Endodermal cell (in vitro differentiated cells): ENCODE measurements around the gene ACOX3. TPM values are rescaled to one million over a fixed set of nuclear protein-coding genes. Genes with fewer than 3 reads are reported as not detected.
A peak's percentile ranks its signal among the peaks of the same experiment; 100 is the strongest.

Source experiments
- DNase-seq: peaks from one replicate; pipeline ENCODE4 v3.0.0-alpha.2; 2017
- H3K27ac ChIP-seq: 2 replicates; pipeline ENCODE4 v1.5.1; 2013; ENCODE audit warnings: mild to moderate bottlenecking, low read depth, low read length, moderate library complexity
- H3K27me3 ChIP-seq: 2 replicates; pipeline ENCODE4 v1.6.1; 2013; ENCODE audit warnings: mild to moderate bottlenecking, low read length, moderate library complexity; ENCODE audit not compliant: insufficient read depth, control insufficient read depth, poor library complexity, severe bottlenecking
- H3K36me3 ChIP-seq: 2 replicates; pipeline ENCODE4 v1.7.0; 2013; ENCODE audit warnings: mild to moderate bottlenecking, low read length, moderate library complexity; ENCODE audit not compliant: control insufficient read depth, insufficient read depth
- H3K4me1 ChIP-seq: one replicate; pipeline ENCODE4 v1.7.0; 2013; ENCODE audit warnings: low read length; ENCODE audit not compliant: control insufficient read depth, insufficient read depth
- H3K4me3 ChIP-seq: 2 replicates; pipeline ENCODE4 v1.5.1; 2013; ENCODE audit warnings: mild to moderate bottlenecking, low read length, moderate library complexity
- H3K9ac ChIP-seq: 2 replicates; pipeline ENCODE4 v1.6.1; 2013; ENCODE audit warnings: mild to moderate bottlenecking, low read length, moderate library complexity; ENCODE audit not compliant: poor library complexity, severe bottlenecking; ENCODE audit errors: extremely low read depth
- H3K9me3 ChIP-seq: 2 replicates; pipeline ENCODE4 v1.6.1; 2013; ENCODE audit warnings: mild to moderate bottlenecking, low read length, moderate library complexity; ENCODE audit not compliant: control insufficient read depth
- H3K27ac Mint-ChIP-seq: 2 replicates; pipeline ENCODE4 v1.8.0; 2020; ENCODE audit warnings: mixed read lengths
- H3K27me3 Mint-ChIP-seq: 2 replicates; pipeline ENCODE4 v1.8.0; 2021; ENCODE audit warnings: mild to moderate bottlenecking, mixed read lengths; ENCODE audit not compliant: insufficient read depth
- H3K36me3 Mint-ChIP-seq: 2 replicates; pipeline ENCODE4 v1.8.0; 2020; ENCODE audit warnings: low read depth, mixed read lengths
- H3K4me1 Mint-ChIP-seq: 2 replicates; pipeline ENCODE4 v1.8.0; 2020; ENCODE audit warnings: mixed read lengths
- H3K4me3 Mint-ChIP-seq: 2 replicates; pipeline ENCODE4 v1.8.0; 2020; ENCODE audit warnings: mild to moderate bottlenecking, moderate library complexity, mixed read lengths
- H3K9me3 Mint-ChIP-seq: 2 replicates; pipeline ENCODE4 v1.8.0; 2020; ENCODE audit warnings: mild to moderate bottlenecking, mixed read lengths
- WGBS, 2 experiments: methylation state at CpG; one replicate each; pipeline versions ENCODE4 v1.1.5 to v1.1.7; 2013; ENCODE audit warnings: missing lambda C conversion rate in 2 of 2, mixed read lengths in 1 of 2; ENCODE audit not compliant: insufficient coverage in 1 of 2, insufficient read length in 1 of 2; 5-methylcytosine and 5-hydroxymethylcytosine counted together
- total RNA-seq, 2 donors: library from RNA; stranded (reverse); fragmentation: NEBNext Ultra II Directional in 1 of 2; extraction: Animal tissue kit (Norgen Biotek cat#: 25700) in 1 of 2; gene quantifications; 2 replicates in 1 of 2; 3 replicates in 1 of 2; pipeline ENCODE4 v1.2.1, GENCODE V29; 2021
- TF ChIP-seq, protein P1 (sequence below): fragments of 200-600 bp; sonication (generic); conservative IDR thresholded peaks from 2 replicates; pipeline ENCODE4 v1.5.0; 2021; ENCODE audit warnings: antibody characterized with exemption, mild to moderate bottlenecking

Gene ACOX3
- total RNA-seq, 2 donors from 2014 or later: 55.1 to 146 TPM

DNA sequence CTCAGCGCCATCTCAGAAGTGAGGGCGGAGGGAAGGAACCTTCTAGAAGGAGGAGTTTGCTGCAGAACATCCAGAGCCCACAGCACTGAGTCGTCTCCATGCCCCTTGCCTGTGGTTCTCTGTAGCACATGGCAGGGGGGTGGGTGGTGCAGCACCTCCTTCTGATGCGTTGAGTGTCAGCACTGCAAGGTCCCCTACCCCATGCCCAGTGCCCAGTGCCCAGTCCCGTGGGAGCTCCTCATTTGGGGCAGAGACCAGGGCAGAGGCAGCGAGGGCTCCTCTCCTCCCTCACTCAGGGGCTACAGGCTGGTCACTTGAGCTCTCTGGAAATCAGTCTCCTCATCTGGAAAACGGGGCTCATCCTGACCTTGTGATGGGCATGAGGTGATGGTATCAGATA, 92.9 kb downstream of the ACOX3 start:
- Mint-ChIP-seq H3K27ac (no peak overlapping the region), H3K4me3 (no peak overlapping the region), H3K4me1 (peaks cover 6% of the 10 kb centered on the region), H3K27me3 (peaks cover 7% of the 10 kb centered on the region), H3K36me3 (no peaks in the 10 kb centered on the region), H3K9me3 (no peaks in the 10 kb centered on the region)
- TF ChIP-seq, protein P1, sequence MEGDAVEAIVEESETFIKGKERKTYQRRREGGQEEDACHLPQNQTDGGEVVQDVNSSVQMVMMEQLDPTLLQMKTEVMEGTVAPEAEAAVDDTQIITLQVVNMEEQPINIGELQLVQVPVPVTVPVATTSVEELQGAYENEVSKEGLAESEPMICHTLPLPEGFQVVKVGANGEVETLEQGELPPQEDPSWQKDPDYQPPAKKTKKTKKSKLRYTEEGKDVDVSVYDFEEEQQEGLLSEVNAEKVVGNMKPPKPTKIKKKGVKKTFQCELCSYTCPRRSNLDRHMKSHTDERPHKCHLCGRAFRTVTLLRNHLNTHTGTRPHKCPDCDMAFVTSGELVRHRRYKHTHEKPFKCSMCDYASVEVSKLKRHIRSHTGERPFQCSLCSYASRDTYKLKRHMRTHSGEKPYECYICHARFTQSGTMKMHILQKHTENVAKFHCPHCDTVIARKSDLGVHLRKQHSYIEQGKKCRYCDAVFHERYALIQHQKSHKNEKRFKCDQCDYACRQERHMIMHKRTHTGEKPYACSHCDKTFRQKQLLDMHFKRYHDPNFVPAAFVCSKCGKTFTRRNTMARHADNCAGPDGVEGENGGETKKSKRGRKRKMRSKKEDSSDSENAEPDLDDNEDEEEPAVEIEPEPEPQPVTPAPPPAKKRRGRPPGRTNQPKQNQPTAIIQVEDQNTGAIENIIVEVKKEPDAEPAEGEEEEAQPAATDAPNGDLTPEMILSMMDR: no peak
- H3K27me3 ChIP-seq: no peaks in the 10 kb centered on the region
- H3K36me3 ChIP-seq: no peaks in the 10 kb centered on the region
- WGBS, 2 experiments: 90% methylated on average over 2 to 7 of the region's 7 CpGs
- H3K9ac ChIP-seq: no peak overlapping the region
- H3K9me3 ChIP-seq: no peaks in the 10 kb centered on the region
- H3K4me3 ChIP-seq: no peak overlapping the region
- no peaks in the 10 kb centered on the region for H3K4me1 ChIP-seq
- no peak overlapping the region for H3K27ac ChIP-seq
- DNase-seq: peak; percentile 20

DNA sequence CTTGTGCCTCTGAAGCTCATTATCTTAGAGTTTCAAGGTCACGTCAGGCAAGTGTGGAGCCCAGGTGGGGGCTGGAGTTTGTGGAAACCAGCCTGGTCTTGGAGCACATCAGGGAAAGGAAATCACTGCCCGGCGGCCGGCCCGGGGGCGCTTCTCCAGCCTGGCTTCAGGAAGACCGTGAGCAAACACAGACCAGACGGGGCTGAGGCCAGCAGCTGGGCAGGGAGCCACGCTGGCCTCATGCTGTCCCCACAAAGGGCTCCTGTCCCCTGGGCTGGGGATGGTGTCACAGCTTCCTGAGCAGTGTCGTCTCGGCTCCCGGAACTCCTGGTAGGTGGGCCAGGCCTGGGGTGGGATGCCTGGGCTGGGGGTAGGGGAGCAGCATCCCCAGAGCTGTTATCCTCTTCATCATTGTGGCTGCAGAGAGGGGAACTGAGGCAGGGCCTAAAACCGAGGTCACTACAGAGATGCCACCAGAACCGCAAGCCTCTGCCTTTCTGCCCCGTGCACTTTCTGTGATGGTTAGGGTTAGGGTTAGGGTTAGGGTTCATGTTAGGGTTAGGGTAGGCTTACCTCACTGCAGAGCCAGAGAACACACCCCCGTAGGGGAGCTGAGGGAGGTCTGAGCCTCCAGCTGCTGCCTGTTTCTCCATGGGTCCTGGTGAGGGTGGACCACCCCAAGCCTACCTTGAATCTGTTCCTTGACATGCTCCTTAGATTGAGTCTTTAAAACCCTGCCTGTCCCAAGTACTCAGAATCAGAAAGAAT, 93.5 kb downstream of the ACOX3 start:
- peak; percentile 26 for DNase-seq
- H3K4me3 Mint-ChIP-seq: no peak overlapping the region
- Histone ChIP-seq H3K27ac (no peak overlapping the region), H3K4me1 (no peaks in the 10 kb centered on the region), H3K9ac (no peak overlapping the region), H3K9me3 (no peaks in the 10 kb centered on the region), H3K27me3 (no peaks in the 10 kb centered on the region), H3K4me3 (no peak overlapping the region), H3K36me3 (no peaks in the 10 kb centered on the region)
- TF ChIP-seq, protein P1: no peak
- peaks cover 5% of the 10 kb centered on the region for H3K27me3 Mint-ChIP-seq
- H3K9me3 Mint-ChIP-seq: no peaks in the 10 kb centered on the region
- 88 to 93% methylated on average over 12 to 16 of the region's 16 CpGs for WGBS, 2 experiments
- H3K27ac Mint-ChIP-seq: no peak overlapping the region
- H3K4me1 Mint-ChIP-seq: peaks cover 7% of the 10 kb centered on the region
- no peaks in the 10 kb centered on the region for H3K36me3 Mint-ChIP-seq

DNA sequence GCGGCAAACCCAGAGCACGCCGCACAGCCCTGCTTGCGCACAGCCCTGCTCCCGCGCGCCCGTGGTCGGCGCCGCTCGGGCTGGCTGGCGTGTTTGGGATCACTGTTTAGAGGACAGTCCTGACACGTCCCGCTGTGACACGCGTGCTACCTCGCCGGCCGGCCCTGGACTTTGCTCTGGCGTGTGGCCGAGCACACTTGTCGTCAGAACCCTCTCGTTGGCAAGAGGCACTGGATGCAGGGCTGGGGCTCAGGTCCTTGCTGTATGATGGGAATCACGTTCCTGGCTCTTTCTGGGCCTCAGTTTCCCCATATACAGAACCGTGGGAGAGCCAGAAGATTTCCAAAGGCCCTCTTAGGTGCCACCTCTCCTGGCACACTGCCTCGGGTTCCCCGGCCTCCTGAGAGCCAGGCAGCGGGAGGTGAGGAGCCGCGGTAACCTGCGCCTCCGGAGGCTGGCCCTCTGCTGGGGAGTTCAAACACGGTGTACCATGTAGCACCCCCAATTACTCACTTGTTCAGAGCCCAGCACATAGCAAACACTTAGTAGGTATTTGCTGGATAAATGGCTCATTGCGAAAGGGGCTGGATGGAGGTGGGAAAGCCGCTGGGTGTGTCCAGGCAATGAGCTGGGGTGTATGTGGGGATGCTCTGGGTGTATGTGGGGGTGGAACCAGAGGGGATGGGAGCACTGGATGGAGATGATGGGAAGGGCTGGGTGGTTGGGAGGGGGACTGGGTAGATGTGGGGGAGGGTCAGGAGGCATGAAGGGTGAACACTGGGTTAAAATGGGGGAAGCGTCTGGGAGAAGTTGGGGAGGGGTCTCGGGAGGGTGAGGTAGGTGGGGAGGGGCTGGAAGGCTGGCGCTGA, 94.3 kb downstream of the ACOX3 start:
- 91 to 95% methylated on average over 19 to 39 of the region's 39 CpGs for WGBS, 2 experiments

More for the DNA sequence above, 94.3 kb downstream of the ACOX3 start:
- TF ChIP-seq, protein P1: no peak
- H3K4me3 Mint-ChIP-seq: no peak overlapping the region
- H3K4me1 Mint-ChIP-seq: peaks cover 2% of the 10 kb centered on the region
- H3K27ac ChIP-seq: no peak overlapping the region
- H3K9ac ChIP-seq: no peak overlapping the region
- H3K4me1 ChIP-seq: no peaks in the 10 kb centered on the region
- no peaks in the 10 kb centered on the region for H3K36me3 Mint-ChIP-seq
- peaks cover 5% of the 10 kb centered on the region for H3K27me3 Mint-ChIP-seq
- no peaks in the 10 kb centered on the region for H3K9me3 ChIP-seq
- H3K9me3 Mint-ChIP-seq: no peaks in the 10 kb centered on the region
- no peaks in the 10 kb centered on the region for H3K36me3 ChIP-seq
- no peaks in the 10 kb centered on the region for H3K27me3 ChIP-seq
- no peak overlapping the region for H3K27ac Mint-ChIP-seq
- peak; percentile 37 for DNase-seq
- H3K4me3 ChIP-seq: no peak overlapping the region
